GM23248 (cell line): ENCODE data around the gene SCGB1C1. TPM values are rescaled to one million over a fixed set of nuclear protein-coding genes. Genes with fewer than 3 reads are reported as not detected.

Experiments used
- DNase-seq: peaks from one replicate; pipeline ENCODE4 v3.0.0-alpha.2; 2015
- H2AFZ ChIP-seq: fragments of 200-600 bp; sonication (generic); 2 replicates; pipeline ENCODE4 v1.6.1; 2016; ENCODE audit warnings: antibody characterized with exemption
- H3F3A ChIP-seq: fragments of 200-600 bp; sonication (generic); 2 replicates; pipeline ENCODE4 v1.6.1; 2016; ENCODE audit warnings: mild to moderate bottlenecking, antibody characterized with exemption, mixed run types; ENCODE audit not compliant: insufficient read depth
- H3K27ac ChIP-seq: fragments of 200-600 bp; sonication (generic); 2 replicates; pipeline ENCODE4 v1.5.1; 2016; ENCODE audit warnings: mild to moderate bottlenecking
- H3K27me3 ChIP-seq: fragments of 200-600 bp; sonication (generic); replicated peaks from 2 replicates; pipeline ENCODE4 v1.6.1; 2016; ENCODE audit warnings: mild to moderate bottlenecking; ENCODE audit not compliant: insufficient read depth
- H3K36me3 ChIP-seq: fragments of 200-600 bp; sonication (generic); 2 replicates; pipeline ENCODE4 v1.6.1; 2016; ENCODE audit warnings: low read depth, mild to moderate bottlenecking
- H3K4me1 ChIP-seq: fragments of 200-600 bp; sonication (generic); 2 replicates; pipeline ENCODE4 v1.6.1; 2016; ENCODE audit warnings: mild to moderate bottlenecking; ENCODE audit not compliant: insufficient read depth
- H3K4me2 ChIP-seq: fragments of 200-600 bp; sonication (generic); one replicate; pipeline ENCODE4 v1.6.1; 2016; ENCODE audit warnings: mild to moderate bottlenecking; ENCODE audit not compliant: unreplicated experiment
- H3K4me3 ChIP-seq: fragments of 200-600 bp; sonication (generic); 2 replicates; pipeline ENCODE4 v1.5.1; 2016; ENCODE audit warnings: mild to moderate bottlenecking
- H3K79me2 ChIP-seq: fragments of 200-600 bp; sonication (generic); 2 replicates; pipeline ENCODE4 v1.6.1; 2016; ENCODE audit warnings: mild to moderate bottlenecking; ENCODE audit not compliant: insufficient read depth
- H3K9ac ChIP-seq: fragments of 200-600 bp; sonication (generic); 2 replicates; pipeline ENCODE4 v1.6.1; 2016; ENCODE audit warnings: mild to moderate bottlenecking
- H3K9me2 ChIP-seq: fragments of 200-600 bp; sonication (generic); 2 replicates; pipeline ENCODE4 v1.6.1; 2016; ENCODE audit warnings: mixed run types, mild to moderate bottlenecking, moderate library complexity; ENCODE audit not compliant: insufficient read depth
- H3K9me3 ChIP-seq: fragments of 200-600 bp; sonication (generic); one replicate; pipeline ENCODE4 v1.6.1; 2017; ENCODE audit warnings: low read depth
- H4K20me1 ChIP-seq: fragments of 200-600 bp; sonication (generic); 2 replicates; pipeline ENCODE4 v1.6.0; 2016; ENCODE audit not compliant: insufficient read depth
- EZH2 ChIP-seq: fragments of 200-600 bp; sonication (generic); IDR thresholded peaks from 2 replicates; pipeline ENCODE4 v1.6.1; 2018; ENCODE audit warnings: antibody characterized with exemption, mild to moderate bottlenecking; ENCODE audit not compliant: insufficient read depth, poor library complexity, severe bottlenecking
- EZH2phosphoT487 ChIP-seq: fragments of 200-600 bp; sonication (generic); IDR thresholded peaks from 2 replicates; pipeline ENCODE4 v1.6.1; 2018; ENCODE audit warnings: antibody characterized with exemption, moderate library complexity, mild to moderate bottlenecking, low read depth; ENCODE audit not compliant: insufficient read depth
- WGBS, 2 experiments: methylation state at CpG; one replicate each; pipeline ENCODE4 v1.1.6; 2015 to 2017; ENCODE audit warnings: low lambda C conversion rate in 2 of 2, low coverage in 1 of 2; ENCODE audit errors: missing lambda C conversion rate in 2 of 2; 5-methylcytosine and 5-hydroxymethylcytosine counted together
- in situ Hi-C: fragments of 300-500 bp; cut with MboI; formaldehyde crosslinking; loops from 2 replicates; pipeline ENCODE4 v1.15.0; 2020
- polyA plus RNA-seq: library from polyadenylated mRNA; unstranded; fragments of >200 nt; fragmentation: Nextera tagmentation; extraction: Ambion mirVana; gene quantifications from 2 replicates; pipeline ENCODE4 v1.2.1, GENCODE V29; 2016
- total RNA-seq: library from RNA; depleted of rRNA; stranded (reverse); fragments of >200 nt; shearing (Covaris generic); gene quantifications from 2 replicates; pipeline ENCODE4 v1.2.3, GENCODE V29; 2014

The SCGB1C1 gene
- total and polyA plus RNA-seq, 2 experiments from 2014 or later, result not detected

DNA sequence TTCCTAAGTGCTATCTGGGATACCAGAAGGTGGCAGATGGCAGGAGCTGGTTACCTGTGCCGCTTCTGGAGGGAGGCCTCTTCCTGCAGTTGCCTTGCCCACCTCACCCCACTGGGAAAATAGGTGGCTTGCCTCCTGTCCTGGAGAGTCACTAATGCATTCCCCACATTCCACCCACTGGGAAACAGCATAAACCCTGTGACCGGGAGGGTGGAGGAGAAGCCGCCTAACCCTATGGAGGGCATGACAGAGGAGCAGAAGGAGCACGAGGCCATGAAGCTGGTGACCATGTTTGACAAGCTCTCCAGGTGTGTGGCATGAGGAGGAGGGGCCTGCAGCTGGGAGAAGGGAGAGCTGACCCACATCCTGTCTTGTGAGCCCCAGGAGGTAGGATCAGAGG is 20.2 kb downstream of the SCGB1C1 start:
- Histone ChIP-seq H3K4me1 (peaks cover 20% of the 10 kb centered on the region), H3F3A (peaks cover 42% of the 10 kb centered on the region), H3K9ac (no peak overlapping the region), H3K4me2 (no peak overlapping the region), H3K27ac (no peak overlapping the region), H3K4me3 (no peak overlapping the region), H2AFZ (no peak overlapping the region), H3K36me3 (peaks cover 51% of the 10 kb centered on the region), H3K79me2 (peaks cover 54% of the 10 kb centered on the region), H4K20me1 (no peaks in the 10 kb centered on the region), H3K9me3 (no peaks in the 10 kb centered on the region), H3K27me3 (no peaks in the 10 kb centered on the region), H3K9me2 (no peaks in the 10 kb centered on the region)
- 61 to 74% methylated on average over 4 of the region's 4 CpGs for WGBS, 2 experiments
- in situ Hi-C loops, result no loop called here
- TF ChIP-seq EZH2phosphoT487 (no peak), EZH2 (no peak)
- DNase-seq, result no peak

DNA sequence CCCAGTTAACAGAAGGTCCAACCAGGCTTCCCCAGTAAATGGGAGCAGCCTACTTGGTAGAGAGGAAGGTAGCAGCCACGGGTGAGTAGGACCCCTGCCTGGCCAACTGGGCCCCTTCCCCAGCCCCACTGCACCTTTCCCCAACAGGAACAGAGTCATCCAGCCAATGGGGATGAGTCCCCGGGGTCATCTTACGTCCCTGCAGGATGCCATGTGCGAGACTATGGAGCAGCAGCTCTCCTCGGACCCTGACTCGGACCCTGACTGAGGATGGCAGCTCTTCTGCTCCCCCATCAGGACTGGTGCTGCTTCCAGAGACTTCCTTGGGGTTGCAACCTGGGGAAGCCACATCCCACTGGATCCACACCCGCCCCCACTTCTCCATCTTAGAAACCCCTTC is 21.2 kb downstream of the SCGB1C1 start:
- H3K36me3 ChIP-seq, result peaks cover 51% of the 10 kb centered on the region
- H3K27me3 ChIP-seq, result no peaks in the 10 kb centered on the region
- peaks cover 48% of the 10 kb centered on the region for H3K79me2 ChIP-seq
- in situ Hi-C loops, result no loop called here
- H3K4me1 ChIP-seq, result peaks cover 20% of the 10 kb centered on the region
- H4K20me1 ChIP-seq, result no peaks in the 10 kb centered on the region
- H3K9ac ChIP-seq, result no peak overlapping the region
- H3K9me2 ChIP-seq, result no peaks in the 10 kb centered on the region
- peaks cover 39% of the 10 kb centered on the region for H3F3A ChIP-seq
- no peak for DNase-seq
- TF ChIP-seq EZH2, result no peak
- TF ChIP-seq EZH2phosphoT487, result no peak
- no peak overlapping the region for H3K4me2 ChIP-seq
- H3K9me3 ChIP-seq, result no peaks in the 10 kb centered on the region
- H3K4me3 ChIP-seq, result no peak overlapping the region
- no peak overlapping the region for H3K27ac ChIP-seq
- no peak overlapping the region for H2AFZ ChIP-seq
- 77 to 79% methylated on average over 6 to 7 of the region's 7 CpGs for WGBS, 2 experiments

DNA sequence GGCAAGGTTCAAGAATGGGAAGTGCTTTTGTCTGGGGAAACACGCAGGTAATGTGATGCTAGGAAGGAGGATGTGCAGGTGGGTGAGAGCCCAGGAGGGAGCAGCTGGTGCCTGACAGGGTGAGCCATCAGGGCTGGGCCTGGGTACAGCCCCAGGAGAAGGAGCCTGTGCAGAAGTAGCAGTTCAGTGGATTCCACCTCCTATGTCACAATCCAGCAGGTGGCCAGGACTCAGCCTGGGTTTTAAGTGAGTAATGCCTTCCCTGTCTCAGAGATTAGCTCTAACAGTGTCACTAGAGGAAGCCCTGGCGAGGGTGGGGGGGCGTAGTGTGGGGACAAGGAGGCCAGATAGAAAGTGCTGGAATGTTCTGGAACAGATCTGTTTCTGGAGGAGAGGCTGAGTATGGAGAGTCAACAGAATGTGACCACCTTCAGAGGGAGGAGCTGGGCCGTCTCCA is 22.7 kb downstream of the SCGB1C1 start:
- Histone ChIP-seq H3K4me3 (no peak overlapping the region), H3K9ac (no peak overlapping the region), H3K4me2 (no peak overlapping the region), H3K27me3 (no peaks in the 10 kb centered on the region), H3F3A (peaks cover 34% of the 10 kb centered on the region), H3K9me2 (no peaks in the 10 kb centered on the region), H3K79me2 (peaks cover 33% of the 10 kb centered on the region), H3K27ac (0 out of 2 replicates have a peak overlapping the region, but pooled peaks have one; percentile 1), H3K36me3 (peaks cover 48% of the 10 kb centered on the region), H2AFZ (no peak overlapping the region), H3K9me3 (no peaks in the 10 kb centered on the region), H3K4me1 (peaks cover 11% of the 10 kb centered on the region), H4K20me1 (no peaks in the 10 kb centered on the region)
- 75 to 81% methylated on average over 4 of the region's 4 CpGs for WGBS, 2 experiments
- TF ChIP-seq EZH2phosphoT487 (no peak), EZH2 (no peak)
- in situ Hi-C loops, result no loop called here
- peak; percentile 36 for DNase-seq

DNA sequence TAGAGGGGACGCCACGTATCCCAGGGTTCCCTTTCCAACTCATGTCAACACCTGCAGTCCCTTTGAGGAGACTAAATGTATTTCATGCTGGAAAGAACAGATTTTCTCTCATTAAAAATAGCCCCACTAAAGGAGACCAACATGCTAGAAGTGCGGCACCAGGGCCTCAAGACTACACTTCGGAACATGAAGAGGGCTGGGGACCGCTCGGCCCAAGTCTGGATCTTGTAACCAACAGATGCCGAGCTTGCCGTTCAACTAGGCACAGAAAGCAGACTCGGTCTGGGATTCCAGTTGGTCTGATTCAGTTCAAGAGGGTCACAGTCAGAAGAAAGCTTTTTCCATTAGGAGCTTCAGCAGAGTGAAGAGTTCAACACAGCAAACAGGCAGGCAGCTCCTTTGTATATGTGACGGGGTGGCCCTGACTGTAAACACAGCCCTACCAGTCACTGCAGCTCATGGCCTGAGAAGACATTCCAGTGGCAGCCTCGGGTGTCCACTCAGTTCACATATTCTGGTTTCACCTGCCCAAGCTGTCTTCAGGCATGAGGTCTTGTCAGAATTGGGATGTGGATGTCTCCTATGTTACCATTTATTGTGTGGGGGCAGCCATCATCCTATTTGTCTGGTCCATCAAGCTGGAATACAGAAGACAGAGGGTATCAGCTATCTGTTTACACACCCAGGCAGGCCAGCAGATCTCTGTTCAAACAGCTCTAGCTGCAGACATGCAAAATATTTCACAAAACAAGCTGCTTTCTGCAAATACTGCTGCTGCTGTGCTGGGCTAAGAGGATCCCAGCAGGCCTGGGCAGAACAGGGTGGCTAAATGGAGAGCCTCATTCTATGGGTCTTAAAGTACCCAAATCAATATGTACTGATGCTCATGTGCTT is 23.4 kb downstream of the SCGB1C1 start:
- H4K20me1 ChIP-seq, result no peaks in the 10 kb centered on the region
- 0 out of 2 replicates have a peak overlapping the region, but pooled peaks have one; percentile 1 for H3K27ac ChIP-seq
- TF ChIP-seq EZH2phosphoT487, result no peak
- TF ChIP-seq EZH2, result no peak
- H3K36me3 ChIP-seq, result peaks cover 41% of the 10 kb centered on the region
- H3K9ac ChIP-seq, result no peak overlapping the region
- peaks cover 34% of the 10 kb centered on the region for H3F3A ChIP-seq
- 84 to 87% methylated on average over 11 of the region's 11 CpGs for WGBS, 2 experiments
- H3K9me2 ChIP-seq, result no peaks in the 10 kb centered on the region
- H3K9me3 ChIP-seq, result no peaks in the 10 kb centered on the region
- H3K79me2 ChIP-seq, result peaks cover 25% of the 10 kb centered on the region
- in situ Hi-C loops, result no loop called here
- no peak for DNase-seq
- no peak overlapping the region for H2AFZ ChIP-seq
- no peak overlapping the region for H3K4me2 ChIP-seq
- peaks cover 4% of the 10 kb centered on the region; the same call in 1 of the 2 replicates for H3K4me1 ChIP-seq
- H3K4me3 ChIP-seq, result no peak overlapping the region
- no peaks in the 10 kb centered on the region for H3K27me3 ChIP-seq
